A673 (cell line): Measurements from ENCODE around the gene CCDC170.

Experiments
- CTCF ChIP-seq: fragments of 300-800, 200-600 bp; sonication (generic); conservative IDR thresholded peaks from 2 replicates; pipeline ENCODE4 v1.5.1; 2017; ENCODE audit warnings: low read depth, mild to moderate bottlenecking, antibody characterized with exemption, low read length, moderate library complexity, mixed read lengths
- EZH2 ChIP-seq: fragments of 200-600 bp; sonication (generic); IDR thresholded peaks from 2 replicates; pipeline ENCODE4 v1.6.1; 2017; ENCODE audit warnings: borderline replicate concordance, low read depth, mild to moderate bottlenecking, mixed read lengths, antibody characterized with exemption, low read length; ENCODE audit not compliant: poor library complexity, severe bottlenecking

- TF ChIP-seq CTCF, result no peak
- TF ChIP-seq EZH2, result no peak
Observed at GRCh38 chr6:151637814-151638213, 144.0 kb downstream of the CCDC170 start.
